Neuronal stem cell (in vitro differentiated cells): Measurements from ENCODE around the gene GZMM.

Source experiments
- DNase-seq: peaks from one replicate; pipeline ENCODE4 v3.0.0-alpha.2; 2013; ENCODE audit warnings: low spot score
- H2AFZ ChIP-seq: one replicate; pipeline ENCODE4 v1.6.1; 2013; ENCODE audit warnings: mild to moderate bottlenecking, low read length, inconsistent platforms
- H2AK5ac ChIP-seq: 2 replicates; pipeline ENCODE4 v1.6.1; 2013; ENCODE audit warnings: low read depth, mild to moderate bottlenecking, inconsistent platforms, low read length, moderate library complexity, mixed read lengths
- H2BK120ac ChIP-seq: 2 replicates; pipeline ENCODE4 v1.6.1; 2013; ENCODE audit warnings: low read depth, mild to moderate bottlenecking, inconsistent platforms, low read length, moderate library complexity, mixed read lengths
- H2BK12ac ChIP-seq: one replicate; pipeline ENCODE4 v1.6.1; 2013; ENCODE audit warnings: low read length, inconsistent platforms
- H2BK15ac ChIP-seq: 2 replicates; pipeline ENCODE4 v1.6.1; 2013; ENCODE audit warnings: mild to moderate bottlenecking, low read length, inconsistent platforms, mixed read lengths
- H2BK5ac ChIP-seq: one replicate; pipeline ENCODE4 v1.6.1; 2013; ENCODE audit warnings: inconsistent platforms, mild to moderate bottlenecking, low read length, moderate library complexity
- H3K14ac ChIP-seq: one replicate; pipeline ENCODE4 v1.6.1; 2013; ENCODE audit warnings: low read length, inconsistent platforms
- H3K18ac ChIP-seq: 2 replicates; pipeline ENCODE4 v1.6.1; 2013; ENCODE audit warnings: low read length, inconsistent platforms
- H3K23ac ChIP-seq: 2 replicates; pipeline ENCODE4 v1.6.1; 2013; ENCODE audit warnings: low read depth, mild to moderate bottlenecking, mixed read lengths, low read length, inconsistent platforms; ENCODE audit not compliant: poor library complexity
- H3K27ac ChIP-seq: replicated peaks from 3 replicates; pipeline ENCODE4 v1.5.1; 2013; ENCODE audit warnings: low read length, inconsistent platforms
- H3K27me3 ChIP-seq, 3 experiments: 2 replicates each; pipeline ENCODE4 v1.6.1; 2013; ENCODE audit warnings: low read length in 3 of 3, mild to moderate bottlenecking in 2 of 3, inconsistent platforms in 1 of 3, low read depth in 1 of 3, mixed read lengths in 1 of 3, moderate library complexity in 1 of 3; ENCODE audit not compliant: control insufficient read depth in 3 of 3, insufficient read depth in 3 of 3
- H3K36me3 ChIP-seq, 2 donors: replicated peaks in 1 of 2; 2 replicates each; pipeline ENCODE4 v1.6.1; 2013; ENCODE audit warnings: low read length in 2 of 2; ENCODE audit not compliant: control insufficient read depth in 2 of 2, insufficient read depth in 2 of 2
- H3K4ac ChIP-seq: 2 replicates; pipeline ENCODE4 v1.6.1; 2013; ENCODE audit warnings: inconsistent platforms, mild to moderate bottlenecking, low read length, moderate library complexity
- H3K4me1 ChIP-seq, 2 donors: 1 replicate in 1 of 2; 2 replicates in 1 of 2; pipeline ENCODE4 v1.6.1; 2013; ENCODE audit warnings: low read length in 2 of 2, low read depth in 1 of 2; ENCODE audit not compliant: control insufficient read depth in 2 of 2, insufficient read depth in 1 of 2
- H3K4me2 ChIP-seq: one replicate; pipeline ENCODE4 v1.6.1; 2013; ENCODE audit warnings: mild to moderate bottlenecking, low read length, inconsistent platforms; ENCODE audit not compliant: insufficient read depth, poor library complexity, severe bottlenecking
- H3K4me3 ChIP-seq, 2 donors: 2 replicates each; pipeline ENCODE4 v1.5.1; 2013; ENCODE audit warnings: low read length in 2 of 2, mild to moderate bottlenecking in 2 of 2, inconsistent platforms in 1 of 2, moderate library complexity in 1 of 2
- H3K79me1 ChIP-seq: one replicate; pipeline ENCODE4 v1.6.1; 2013; ENCODE audit warnings: low read depth, mild to moderate bottlenecking, inconsistent platforms, low read length, moderate library complexity
- H3K9ac ChIP-seq: one replicate; pipeline ENCODE4 v1.6.1; 2013; ENCODE audit warnings: mild to moderate bottlenecking, low read depth, low read length, inconsistent platforms; ENCODE audit not compliant: poor library complexity
- H3K9me3 ChIP-seq, 2 donors: replicated peaks in 1 of 2; 2 replicates each; pipeline versions ENCODE3 to v1.6.1; 2013; ENCODE audit warnings: low read length in 2 of 2, mild to moderate bottlenecking in 2 of 2, inconsistent platforms in 1 of 2, low read depth in 1 of 2, mixed read lengths in 1 of 2, moderate library complexity in 1 of 2; ENCODE audit not compliant: control insufficient read depth in 2 of 2, insufficient read depth in 1 of 2
- H4K8ac ChIP-seq: one replicate; pipeline ENCODE4 v1.6.1; 2013; ENCODE audit warnings: low read depth, mild to moderate bottlenecking, inconsistent platforms, low read length, moderate library complexity
- H4K91ac ChIP-seq: one replicate; pipeline ENCODE4 v1.6.1; 2013; ENCODE audit warnings: low read length, low read depth, mild to moderate bottlenecking, inconsistent platforms; ENCODE audit not compliant: poor library complexity
- WGBS, 2 donors: extraction: QIAGEN DNeasy Blood & Tissue Kit; methylation state at CpG; one replicate each; pipeline ENCODE4 v1.1.7; 2013; ENCODE audit warnings: missing lambda C conversion rate in 2 of 2, mixed read lengths in 1 of 2; ENCODE audit not compliant: insufficient read length in 2 of 2, insufficient replicate concordance in 1 of 2; ENCODE audit errors: extremely low coverage in 2 of 2; 5-methylcytosine and 5-hydroxymethylcytosine counted together

GZMM gene

GRCh38 chr19:588741-589692 is 45.2 kb downstream of the GZMM start:
- peak overlapping the region; percentile 93 for H3K23ac ChIP-seq
- no peaks in the 10 kb centered on the region for H3K36me3 ChIP-seq
- H2AFZ ChIP-seq: peak overlapping the region; percentile 53
- H4K8ac ChIP-seq: no peak overlapping the region
- peak overlapping the region; percentile 58 for H2BK12ac ChIP-seq
- H2BK120ac ChIP-seq: no peak overlapping the region
- H3K27me3 ChIP-seq: peaks cover 26 to 52% (median 49%) of the 10 kb centered on the region in 3 experiments
- peak overlapping the region; percentile 53 for H3K4ac ChIP-seq
- H3K9me3 ChIP-seq: peaks cover 0 to 1% of the 10 kb centered on the region in 2 donors
- H4K91ac ChIP-seq: no peak overlapping the region
- H3K4me2 ChIP-seq: peak overlapping the region; percentile 45
- WGBS, 2 donors: no CpG with 5 or more reads among the region's 54 CpGs
- H3K18ac ChIP-seq: peak overlapping the region; percentile 78
- peak overlapping the region in 1 of 2 donors; percentile 9 for H3K4me3 ChIP-seq
- peak overlapping the region; percentile 13 for H2BK5ac ChIP-seq
- H2AK5ac ChIP-seq: peak overlapping the region; percentile 81
- H3K4me1 ChIP-seq: peaks cover 5 to 7% of the 10 kb centered on the region in 2 donors
- H3K27ac ChIP-seq: no peak overlapping the region
- DNase-seq: no peak
- peak overlapping the region; percentile 31 for H3K14ac ChIP-seq
- peak overlapping the region; percentile 81 for H3K9ac ChIP-seq
- peak overlapping the region; percentile 37 for H2BK15ac ChIP-seq
- peaks cover 9% of the 10 kb centered on the region for H3K79me1 ChIP-seq

GRCh38 chr19:589693-590395 is 46.0 kb downstream of the GZMM start, which contains the start of gene HCN2:
HCN2 (plus strand) TSS chr19:589881; CDS start chr19:589946, 65 bp downstream.
- Histone ChIP-seq H3K4ac (no peak within 1 kb of the TSS), H3K4me1 (peaks cover 5% of the 10 kb centered on the region in 2 donors), H2AK5ac (peak within 1 kb of the TSS; percentile 81), H3K27ac (no peak within 1 kb of the TSS), H3K14ac (no peak within 1 kb of the TSS), H3K18ac (peak within 1 kb of the TSS; percentile 71), H3K27me3 (peaks cover 26 to 60% (median 49%) of the 10 kb centered on the region in 3 experiments), H3K79me1 (peaks cover 7% of the 10 kb centered on the region), H3K9me3 (peaks cover 0 to 1% of the 10 kb centered on the region in 2 donors), H3K36me3 (no peaks in the 10 kb centered on the region), H3K4me2 (peak within 1 kb of the TSS; percentile 54), H3K23ac (peak within 1 kb of the TSS; percentile 93), H4K8ac (no peak within 1 kb of the TSS), H2BK12ac (no peak within 1 kb of the TSS), H4K91ac (no peak within 1 kb of the TSS), H3K9ac (peak within 1 kb of the TSS; percentile 44), H2BK120ac (no peak within 1 kb of the TSS), H3K4me3 (peak within 1 kb of the TSS in 1 of 2 donors; percentile 34), H2BK5ac (peak within 1 kb of the TSS; percentile 13), H2AFZ (peak within 1 kb of the TSS; percentile 53), H2BK15ac (peak within 1 kb of the TSS; percentile 37)
- no CpG with 5 or more reads among the region's 132 CpGs for WGBS, 2 donors
- no peak for DNase-seq

GRCh38 chr19:590396-590745 is 46.5 kb downstream of the GZMM start:
- Histone ChIP-seq H3K36me3 (no peaks in the 10 kb centered on the region), H2AK5ac (no peak overlapping the region), H2BK120ac (no peak overlapping the region), H3K4ac (no peak overlapping the region), H4K91ac (no peak overlapping the region), H3K4me3 (peak overlapping the region in 1 of 2 donors; percentile 34), H2BK15ac (no peak overlapping the region), H3K23ac (no peak overlapping the region), H2BK12ac (no peak overlapping the region), H3K9me3 (peaks cover 0 to 1% of the 10 kb centered on the region in 2 donors), H3K14ac (no peak overlapping the region), H2AFZ (peak overlapping the region; percentile 40), H3K4me2 (peak overlapping the region; percentile 54), H4K8ac (no peak overlapping the region), H3K9ac (no peak overlapping the region), H3K4me1 (peaks cover 5% of the 10 kb centered on the region in 2 donors), H3K27me3 (peaks cover 26 to 66% (median 49%) of the 10 kb centered on the region in 3 experiments), H3K79me1 (peaks cover 6% of the 10 kb centered on the region), H3K27ac (no peak overlapping the region), H2BK5ac (no peak overlapping the region), H3K18ac (no peak overlapping the region)
- no CpG with 5 or more reads among the region's 50 CpGs for WGBS, 2 donors
- DNase-seq: no peak

- Histone ChIP-seq H3K18ac (no peak overlapping the region), H2BK5ac (no peak overlapping the region), H3K27me3 (peaks cover 26 to 69% (median 49%) of the 10 kb centered on the region in 3 experiments), H3K36me3 (no peaks in the 10 kb centered on the region), H3K79me1 (peaks cover 6% of the 10 kb centered on the region), H2BK15ac (no peak overlapping the region), H4K8ac (no peak overlapping the region), H2BK120ac (no peak overlapping the region), H3K9ac (no peak overlapping the region), H3K27ac (no peak overlapping the region), H3K9me3 (peaks cover 0 to 1% of the 10 kb centered on the region in 2 donors), H4K91ac (no peak overlapping the region), H3K14ac (peak overlapping the region; percentile 21), H3K4ac (no peak overlapping the region), H2AK5ac (no peak overlapping the region), H2BK12ac (no peak overlapping the region), H3K4me1 (peaks cover 5% of the 10 kb centered on the region in 2 donors), H3K4me2 (no peak overlapping the region), H2AFZ (no peak overlapping the region), H3K4me3 (no peak overlapping the region), H3K23ac (peak overlapping the region; percentile 91)
- DNase-seq: no peak
- no CpG with 5 or more reads among the region's 41 CpGs for WGBS, 2 donors
These were observed 46.9 kb downstream of the GZMM start for GRCh38 chr19:590750-591098.
